ENCODE results near the gene PCYT2.
"Not testable (repeated sequence)": the region's sequence is repeated elsewhere in the genome, so short reads cannot be mapped to it uniquely, and the experiment has no call there.

PCYT2 gene

GRCh38 chr17:81927653-81928543, 16.7 kb upstream of the PCYT2 start, which contains the start of gene MAFG:
Gene MAFG (minus strand): TSS chr17:81927735. CDS start chr17:81923185, 4,550 bp downstream.
- DNase-seq (ENCODE audit: low read depth, low spot score): no peak

GRCh38 chr17:81927152-81927652, 16.0 kb upstream of the PCYT2 start:
- DNase-seq (ENCODE audit: low read depth, low spot score): no peak

- DNase-seq (ENCODE audit: low read depth, low spot score): no peak
Observed at GRCh38 chr17:81926451-81927151, 15.4 kb upstream of the PCYT2 start.

GRCh38 chr17:81925860-81926450, 14.8 kb upstream of the PCYT2 start:
- DNase-seq (ENCODE audit: low read depth, low spot score): no peak

GRCh38 chr17:81924557-81925532, 13.6 kb upstream of the PCYT2 start:
- DNase-seq (ENCODE audit: low read depth, low spot score): no peak

- no peak for DNase-seq (ENCODE audit: low read depth, low spot score)
Observed at GRCh38 chr17:81923302-81924260, 12.4 kb upstream of the PCYT2 start.

GRCh38 chr17:81922566-81923301, 11.5 kb upstream of the PCYT2 start:
- no peak for DNase-seq (ENCODE audit: low read depth, low spot score)

- DNase-seq (ENCODE audit: low read depth, low spot score): no peak
Observed at GRCh38 chr17:81921996-81922565, 10.9 kb upstream of the PCYT2 start.

- no peak for DNase-seq (ENCODE audit: low read depth, low spot score)
Observed at GRCh38 chr17:81921537-81921862, 10.3 kb upstream of the PCYT2 start.

GRCh38 chr17:81920612-81921536, 9.7 kb upstream of the PCYT2 start:
- DNase-seq (ENCODE audit: low read depth, low spot score): no peak

GRCh38 chr17:81918832-81919545, 7.8 kb upstream of the PCYT2 start:
- DNase-seq (ENCODE audit: low read depth, low spot score): no peak

GRCh38 chr17:81918333-81918669, 7.1 kb upstream of the PCYT2 start:
- not testable (repeated sequence) for DNase-seq (ENCODE audit: low read depth, low spot score)

GRCh38 chr17:81917565-81918332, 6.5 kb upstream of the PCYT2 start, which contains the start of gene SIRT7:
Gene SIRT7 (minus strand): TSS chr17:81918176. CDS start chr17:81918131, 45 bp downstream.
- DNase-seq (ENCODE audit: low read depth, low spot score): no peak

GRCh38 chr17:81916234-81917001, 5.2 kb upstream of the PCYT2 start:
- no peak for DNase-seq (ENCODE audit: low read depth, low spot score)

- DNase-seq (ENCODE audit: low read depth, low spot score): no peak
Observed at GRCh38 chr17:81915331-81915730, 4.1 kb upstream of the PCYT2 start.
